GM23338 (cell line): ENCODE results near the gene ZNF365. TPM values are rescaled to one million over a fixed set of nuclear protein-coding genes. Genes with fewer than 3 reads are reported as not detected.

Experiments
- ATAC-seq: fragments of 200-7000 bp; cut with Tn5 transposase; 3 replicates; pipeline ENCODE4 v1.9.1; 2020
- DNase-seq: peaks from one replicate; pipeline ENCODE4 v3.0.0-alpha.2; 2015; ENCODE audit warnings: low spot score
- H2AFZ ChIP-seq: fragments of 200-600 bp; sonication (generic); 2 replicates; pipeline ENCODE4 v1.8.0; 2016; ENCODE audit warnings: antibody characterized with exemption, mild to moderate bottlenecking, moderate library complexity
- H3F3A ChIP-seq: fragments of 200-600 bp; sonication (generic); replicated peaks from 2 replicates; pipeline ENCODE4 v1.8.0; 2017; ENCODE audit warnings: antibody characterized with exemption, mixed run types, low read depth
- H3K27ac ChIP-seq: fragments of 200-600 bp; sonication (generic); 2 replicates; pipeline ENCODE4 v1.6.1; 2016; ENCODE audit warnings: low read depth
- H3K27me3 ChIP-seq: fragments of 200-600 bp; sonication (generic); 2 replicates; pipeline ENCODE4 v1.8.0; 2016; ENCODE audit warnings: mild to moderate bottlenecking, mixed run types, moderate library complexity; ENCODE audit not compliant: insufficient read depth
- H3K36me3 ChIP-seq: fragments of 200-600 bp; sonication (generic); 2 replicates; pipeline ENCODE4 v1.8.0; 2016; ENCODE audit warnings: mild to moderate bottlenecking; ENCODE audit not compliant: insufficient read depth
- H3K4me1 ChIP-seq: fragments of 200-600 bp; sonication (generic); 2 replicates; pipeline ENCODE4 v1.8.0; 2016; ENCODE audit warnings: mild to moderate bottlenecking, moderate library complexity; ENCODE audit not compliant: insufficient read depth
- H3K4me2 ChIP-seq: fragments of 200-600 bp; sonication (generic); 2 replicates; pipeline ENCODE4 v1.7.1; 2017; ENCODE audit warnings: mixed run types
- H3K4me3 ChIP-seq: fragments of 200-600 bp; sonication (generic); 2 replicates; pipeline ENCODE4 v1.6.1; 2016; ENCODE audit warnings: mixed run types
- H3K79me2 ChIP-seq: fragments of 200-600 bp; sonication (generic); replicated peaks from 2 replicates; pipeline ENCODE4 v1.8.0; 2017; ENCODE audit warnings: mild to moderate bottlenecking; ENCODE audit not compliant: insufficient read depth
- H3K9me2 ChIP-seq: fragments of 200-600 bp; sonication (generic); 2 replicates; pipeline ENCODE4 v1.8.0; 2017; ENCODE audit not compliant: insufficient read depth
- H4K20me1 ChIP-seq: fragments of 200-600 bp; sonication (generic); replicated peaks from 2 replicates; pipeline ENCODE4 v1.8.0; 2017; ENCODE audit warnings: mild to moderate bottlenecking; ENCODE audit not compliant: insufficient read depth
- H3K27ac Mint-ChIP-seq: 2 replicates; pipeline ENCODE4 v1.8.0; 2020; ENCODE audit warnings: inconsistent platforms, mild to moderate bottlenecking, moderate library complexity, mixed read lengths
- H3K27me3 Mint-ChIP-seq: 3 replicates; pipeline ENCODE4 v1.8.0; 2022; ENCODE audit warnings: low read depth, mild to moderate bottlenecking, moderate library complexity, mixed read lengths, inconsistent platforms; ENCODE audit not compliant: insufficient read depth, poor library complexity
- H3K36me3 Mint-ChIP-seq: 3 replicates; pipeline ENCODE4 v1.8.0; 2021; ENCODE audit warnings: low read depth, mild to moderate bottlenecking, inconsistent platforms, moderate library complexity, mixed read lengths
- H3K4me1 Mint-ChIP-seq: 3 replicates; pipeline ENCODE4 v1.8.0; 2020; ENCODE audit warnings: mild to moderate bottlenecking, inconsistent platforms, mixed read lengths
- H3K4me3 Mint-ChIP-seq: 3 replicates; pipeline ENCODE4 v1.8.0; 2021; ENCODE audit warnings: moderate library complexity, mild to moderate bottlenecking, inconsistent platforms, mixed read lengths
- H3K9me3 Mint-ChIP-seq: 3 replicates; pipeline ENCODE4 v1.8.0; 2020; ENCODE audit warnings: moderate library complexity, mild to moderate bottlenecking, inconsistent platforms, mixed read lengths
- CTCF ChIP-seq, 2 experiments: fragments of 200-600 bp in 1 of 2; sonication (generic) in 1 of 2; conservative IDR thresholded peaks; 2 replicates each; pipeline versions ENCODE4 v1.5.1 to v1.6.1; 2016 to 2017; ENCODE audit warnings: antibody characterized with exemption in 2 of 2, low read depth in 2 of 2, mild to moderate bottlenecking in 2 of 2, moderate library complexity in 1 of 2
- EZH2phosphoT487 ChIP-seq: fragments of 200-600 bp; sonication (generic); IDR thresholded peaks from one replicate; pipeline ENCODE4 v1.8.1; 2018; ENCODE audit warnings: antibody characterized with exemption; ENCODE audit not compliant: unreplicated experiment
- JUNB ChIP-seq: IDR thresholded peaks from one replicate; pipeline ENCODE4 v1.6.1; 2016; ENCODE audit warnings: antibody characterized with exemption; ENCODE audit not compliant: unreplicated experiment
- NANOG ChIP-seq: IDR thresholded peaks from 2 replicates; pipeline ENCODE4 v1.6.1; 2016; ENCODE audit warnings: antibody characterized with exemption, borderline replicate concordance
- POLR2AphosphoS5 ChIP-seq: IDR thresholded peaks from 2 replicates; pipeline ENCODE4 v1.6.1; 2016; ENCODE audit warnings: antibody characterized with exemption, low read depth
- REST ChIP-seq: IDR thresholded peaks from one replicate; pipeline ENCODE4 v1.6.1; 2018; ENCODE audit warnings: antibody characterized with exemption; ENCODE audit not compliant: unreplicated experiment
- STAT1 ChIP-seq: IDR thresholded peaks from one replicate; pipeline ENCODE4 v1.6.1; 2016; ENCODE audit warnings: antibody characterized with exemption; ENCODE audit not compliant: unreplicated experiment
- ZNF114 ChIP-seq: fragments of 250-450 bp; sonication (Bioruptor Pico); IDR thresholded peaks from 2 replicates; pipeline ENCODE4 v1.5.0; 2020; ENCODE audit warnings: mild to moderate bottlenecking, moderate library complexity
- ZNF462 ChIP-seq: fragments of 250-450 bp; sonication (Bioruptor Pico); IDR thresholded peaks from 2 replicates; pipeline ENCODE4 v1.5.0; 2020; ENCODE audit warnings: mild to moderate bottlenecking, moderate library complexity
- polyA plus RNA-seq: library from polyadenylated mRNA; unstranded; fragments of >200 nt; fragmentation: Nextera tagmentation; extraction: Ambion mirVana; gene quantifications from 2 replicates; pipeline ENCODE4 v1.2.1, GENCODE V29; 2016
- total RNA-seq: library from RNA; depleted of rRNA; stranded (reverse); fragments of >200 nt; shearing (Covaris generic); gene quantifications from 2 replicates; pipeline ENCODE4 v1.2.3, GENCODE V29; 2014

Gene ZNF365
- total and polyA plus RNA-seq, 2 experiments from 2014 or later, result 0.19 to 0.59 TPM

- TF ChIP-seq ZNF462 (CRISPR knock-in tag), result no peak
- TF ChIP-seq STAT1, result no peak
- no peak for TF ChIP-seq POLR2AphosphoS5
Measured at GRCh38 chr10:62336404-62336803, 37.8 kb upstream of the ZNF365 start (continued).

GRCh38 chr10:62341419-62341818, 32.8 kb upstream of the ZNF365 start:
- DNase-seq, result no peak
- no peaks in the 10 kb centered on the region for H3F3A ChIP-seq
- no peaks in the 10 kb centered on the region for H3K27me3 ChIP-seq
- no peak for ATAC-seq
- Mint-ChIP-seq H3K27me3 (peaks cover 2% of the 10 kb centered on the region), H3K9me3 (peaks cover 72% of the 10 kb centered on the region), H3K36me3 (peaks cover 31% of the 10 kb centered on the region; the same call in 2 of the 3 replicates), H3K4me3 (no peak overlapping the region), H3K27ac (no peak overlapping the region), H3K4me1 (no peaks in the 10 kb centered on the region)
- no peaks in the 10 kb centered on the region for H4K20me1 ChIP-seq
- no peak overlapping the region for H3K4me2 ChIP-seq
- H3K9me2 ChIP-seq, result 0 out of 2 replicates have a peak, but pooled peaks cover 6% of the 10 kb centered on the region
- no peaks in the 10 kb centered on the region for H3K79me2 ChIP-seq
- H3K4me1 ChIP-seq, result no peaks in the 10 kb centered on the region
- no peak overlapping the region for H3K27ac ChIP-seq
- no peak overlapping the region for H2AFZ ChIP-seq
- no peaks in the 10 kb centered on the region; the same call in none of the 2 replicates for H3K36me3 ChIP-seq
- no peak overlapping the region for H3K4me3 ChIP-seq
- TF ChIP-seq JUNB, result no peak
- no peak for TF ChIP-seq CTCF (conservative IDR thresholded peaks at IDR 0.05; ENCODE audit: low read depth in 2 of 2)
- no peak for TF ChIP-seq EZH2phosphoT487
- no peak for TF ChIP-seq NANOG
- no peak for TF ChIP-seq STAT1
- no peak for TF ChIP-seq POLR2AphosphoS5
- TF ChIP-seq ZNF114 (CRISPR knock-in tag), result no peak
- TF ChIP-seq REST, result no peak
